Myocyte (in vitro differentiated cells): ENCODE results near the gene ZNF580. TPM values are rescaled to one million over a fixed set of nuclear protein-coding genes. Genes with fewer than 3 reads are reported as not detected.
A peak's percentile ranks its signal among the peaks of the same experiment; 100 is the strongest.

Experiments
- DNase-seq: peaks from one replicate; pipeline ENCODE4 v3.0.0-alpha.2; 2012; ENCODE audit warnings: low read depth
- total RNA-seq: library from RNA; depleted of rRNA; stranded (reverse); fragments of >200 nt; gene quantifications from 2 replicates; pipeline ENCODE4 v1.2.3, GENCODE V29; 2014

ZNF580 gene
- total RNA-seq, 1 donor from 2014 or later, result 10.2 TPM

DNA sequence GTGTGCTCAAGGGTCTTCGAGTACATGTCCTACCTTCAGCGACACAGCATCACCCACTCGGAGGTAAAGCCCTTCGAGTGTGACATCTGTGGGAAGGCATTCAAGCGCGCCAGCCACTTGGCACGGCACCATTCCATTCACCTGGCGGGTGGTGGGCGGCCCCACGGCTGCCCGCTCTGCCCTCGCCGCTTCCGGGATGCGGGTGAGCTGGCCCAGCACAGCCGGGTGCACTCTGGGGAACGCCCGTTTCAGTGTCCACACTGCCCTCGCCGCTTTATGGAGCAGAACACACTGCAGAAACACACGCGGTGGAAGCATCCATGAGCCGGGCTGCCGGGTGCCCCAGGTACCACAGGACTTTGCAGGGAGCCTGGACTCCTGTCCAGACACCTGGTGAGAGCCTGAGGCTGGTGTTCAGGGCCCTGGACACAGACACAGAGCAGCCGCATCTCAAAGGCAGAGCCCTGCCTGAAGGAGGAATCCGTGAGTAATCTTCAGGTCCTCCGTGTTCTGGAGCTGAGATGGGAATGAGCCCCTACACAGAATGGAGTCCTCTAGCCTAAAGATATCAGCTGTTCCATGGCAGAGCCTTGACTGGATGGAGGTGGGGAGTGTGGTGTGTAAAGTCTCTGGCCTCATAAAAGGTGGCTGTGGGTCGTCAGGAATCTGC lies 4.2 kb downstream of the ZNF580 start:
- no peak for DNase-seq

DNA sequence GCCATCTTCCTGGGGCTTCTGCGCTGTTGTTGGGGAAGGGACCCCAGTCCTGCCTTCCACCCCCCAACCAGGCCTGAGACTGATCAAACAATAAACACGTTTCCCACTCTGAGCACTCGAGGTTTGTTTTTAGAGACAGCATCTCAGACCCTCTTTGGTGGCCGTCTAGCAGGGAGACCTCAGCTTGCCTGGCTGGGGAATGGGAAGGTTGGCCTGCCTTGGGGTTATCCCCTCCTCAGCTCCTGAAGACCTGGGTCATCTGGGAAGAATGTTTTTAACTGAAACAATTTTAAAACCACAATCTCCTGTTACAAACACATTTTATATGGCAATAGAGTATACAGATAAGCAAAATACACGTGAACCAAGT lies 4.7 kb downstream of the ZNF580 start:
- no peak for DNase-seq

DNA sequence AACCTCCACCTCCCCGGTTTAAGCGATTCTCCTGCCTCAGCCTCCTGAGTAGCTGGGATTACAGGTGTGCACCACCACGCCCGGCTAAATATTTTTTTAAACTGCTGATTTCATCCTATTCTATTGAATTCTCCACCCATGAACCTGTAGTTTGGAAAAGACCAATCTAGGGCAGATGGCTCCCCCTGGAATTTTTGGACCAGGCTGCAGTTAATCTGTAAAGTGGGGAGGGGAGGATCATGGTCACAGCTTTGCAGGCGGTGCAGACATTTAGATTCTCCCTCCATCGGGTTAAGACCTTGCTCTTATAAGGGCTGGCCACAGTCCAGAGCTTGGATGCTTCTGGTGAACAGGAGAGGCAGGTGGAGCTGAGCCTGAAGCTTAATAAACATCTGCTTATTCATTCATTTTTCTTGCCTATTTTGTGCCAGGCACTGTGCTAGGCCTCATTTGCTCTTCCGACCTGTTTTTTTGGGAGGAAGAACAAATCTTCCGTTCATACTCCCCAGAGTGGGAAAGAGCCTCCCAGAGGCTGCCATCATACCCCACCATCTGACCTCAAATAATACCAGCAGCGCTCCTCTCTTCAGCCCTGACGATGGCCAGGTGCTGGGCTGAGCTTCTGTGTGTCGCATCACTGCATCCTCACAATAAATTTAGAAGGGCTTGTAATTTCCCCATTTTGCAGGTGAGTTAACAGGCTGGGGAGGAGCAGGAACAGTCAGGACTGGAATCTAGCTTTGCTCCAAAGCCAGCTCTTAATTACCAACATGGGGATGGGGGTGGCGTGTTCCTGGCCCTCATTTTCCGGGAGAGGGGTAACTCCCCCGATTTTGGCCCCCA lies 6.3 kb downstream of the ZNF580 start:
- DNase-seq, result no peak

DNA sequence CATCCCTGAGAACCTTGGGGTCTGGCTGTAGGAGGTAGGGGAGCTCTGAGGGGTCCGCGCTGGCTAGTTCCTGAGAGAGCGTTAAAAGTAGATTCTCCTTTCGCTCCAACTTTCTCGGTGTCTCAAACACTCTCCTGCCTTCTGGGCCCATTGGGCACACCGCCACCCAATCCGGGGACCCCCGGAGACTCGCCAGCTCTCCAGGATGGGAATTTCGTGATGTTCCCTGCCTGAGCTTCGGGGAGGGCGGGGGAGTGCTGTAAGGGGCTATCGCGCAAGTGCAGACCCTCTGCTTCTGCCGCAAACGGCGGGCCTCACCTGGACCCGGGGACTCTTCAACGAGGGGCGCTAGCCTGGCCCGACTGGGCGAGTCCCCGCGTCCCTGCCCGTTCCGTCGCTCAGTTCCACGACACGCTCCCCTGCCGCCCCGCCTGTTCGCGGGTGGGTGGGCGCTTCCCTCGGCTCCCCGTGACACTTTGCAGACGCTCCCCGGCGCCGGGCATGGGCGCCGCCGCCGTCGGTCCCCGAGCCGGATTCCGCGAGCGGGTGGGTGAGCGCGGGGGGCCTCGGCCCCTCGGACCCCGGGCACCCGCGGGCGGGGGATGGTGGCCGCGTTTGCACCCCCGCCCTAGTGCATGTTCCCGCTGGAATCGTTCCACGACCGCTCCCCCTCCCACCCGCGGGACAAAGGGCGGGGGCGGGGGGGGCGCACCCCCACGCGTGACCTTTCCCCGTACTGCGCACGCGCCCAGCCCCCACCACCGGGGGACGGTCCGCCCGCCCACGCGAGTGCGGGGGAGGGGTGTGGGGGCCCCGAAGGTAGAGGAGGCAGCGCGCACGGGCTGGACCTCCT lies 7.2 kb downstream of the ZNF580 start, which contains the start of gene CCDC106:
CCDC106 (plus strand) TSS at position 481 of the 853 bp plus-strand sequence. CDS start 835 bp downstream, outside the sequence.
- DNase-seq, result peak; percentile 83

DNA sequence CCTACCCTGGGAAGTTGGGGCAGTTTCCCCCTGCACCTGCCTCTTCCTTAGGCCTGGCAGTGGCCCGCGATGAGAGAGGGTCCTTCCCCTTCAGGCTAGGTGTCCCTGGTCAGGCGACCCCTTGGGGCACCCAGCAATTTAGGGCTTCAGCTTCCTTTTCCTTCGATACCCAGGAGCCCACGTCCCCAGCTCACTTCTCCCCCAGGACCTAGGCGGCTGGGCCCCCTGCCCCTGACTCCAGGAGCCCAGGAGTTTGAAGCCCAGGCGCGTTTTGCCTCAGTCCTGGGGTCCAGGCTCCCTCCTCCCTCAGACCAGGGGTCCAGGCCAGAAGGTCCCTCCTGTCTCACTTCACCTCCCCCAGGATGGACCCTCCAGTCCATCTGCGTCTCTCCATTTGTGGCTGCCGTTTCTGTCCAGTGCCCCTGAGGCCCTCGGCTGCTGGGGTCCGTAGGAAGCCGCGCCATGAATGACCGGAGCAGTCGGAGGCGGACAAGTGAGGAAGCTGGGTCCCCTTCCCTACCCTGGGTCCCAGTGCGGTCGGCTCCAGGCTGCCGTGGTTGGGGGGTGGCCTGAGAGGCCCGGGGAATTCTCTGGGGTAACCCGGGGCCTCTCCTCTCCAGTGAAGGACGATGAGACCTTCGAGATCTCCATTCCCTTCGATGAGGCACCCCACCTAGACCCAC lies 7.9 kb downstream of the ZNF580 start:
- no peak for DNase-seq

DNA sequence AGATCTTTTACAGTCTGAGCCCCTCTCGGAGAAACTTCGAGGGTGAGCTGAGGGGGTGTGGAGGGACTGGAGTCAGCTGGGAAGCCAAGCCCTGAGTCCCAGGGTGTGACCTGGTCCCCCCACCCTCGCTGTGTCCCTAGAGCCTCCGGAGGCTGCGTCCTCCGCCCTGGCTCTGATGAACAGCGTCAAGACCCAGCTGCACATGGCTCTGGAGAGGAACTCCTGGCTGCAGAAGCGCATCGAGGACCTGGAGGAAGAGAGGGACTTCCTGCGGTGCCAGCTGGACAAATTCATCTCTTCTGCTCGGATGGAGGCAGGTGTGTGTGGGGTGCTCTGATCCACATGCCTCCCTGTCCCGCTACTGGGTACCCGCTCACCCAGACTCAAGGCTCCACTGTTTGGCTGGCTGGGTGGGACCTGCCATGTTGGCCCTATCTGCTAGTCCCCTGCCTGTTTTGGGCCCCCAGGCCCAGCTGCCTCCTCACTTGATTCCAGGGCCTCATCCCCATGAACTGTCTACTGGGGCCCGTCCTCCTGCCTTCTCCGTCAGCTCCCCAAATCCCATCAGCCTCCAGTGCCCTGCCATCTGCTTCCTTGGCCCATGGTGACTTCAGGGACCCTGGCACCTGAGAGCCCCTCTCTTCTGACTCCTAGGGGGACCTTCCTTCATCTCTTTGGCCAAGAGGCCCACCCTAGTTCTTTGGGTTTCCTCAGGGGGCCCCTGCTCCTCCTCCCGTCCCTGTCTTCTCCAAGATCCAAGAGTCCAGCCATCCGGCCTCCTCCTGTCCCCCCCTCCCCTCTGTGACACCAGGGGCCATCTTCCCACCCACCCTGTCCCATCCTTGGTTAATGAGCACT lies 8.7 kb downstream of the ZNF580 start:
- DNase-seq, result no peak

DNA sequence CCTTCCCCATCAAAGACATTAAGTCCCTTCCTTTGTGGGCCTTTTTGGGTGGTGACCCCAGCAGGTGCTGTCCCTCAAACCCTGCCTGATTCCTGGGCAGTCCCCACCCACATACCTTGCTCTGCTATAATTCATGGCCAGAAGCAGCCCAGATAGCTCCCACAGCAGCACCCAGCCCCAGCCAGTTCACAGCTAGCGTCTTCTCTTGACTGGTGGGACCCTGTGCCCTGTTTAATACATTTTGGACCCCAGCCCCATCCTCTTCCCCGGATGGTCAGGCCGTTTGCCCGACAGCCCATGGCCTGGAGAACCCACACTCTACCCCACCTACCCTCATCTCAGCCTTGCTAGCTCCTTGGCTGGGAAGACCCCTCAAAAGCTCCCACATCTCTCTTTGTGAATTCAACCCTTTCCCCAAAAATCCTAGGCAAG lies 9.3 kb downstream of the ZNF580 start:
- no peak for DNase-seq

DNA sequence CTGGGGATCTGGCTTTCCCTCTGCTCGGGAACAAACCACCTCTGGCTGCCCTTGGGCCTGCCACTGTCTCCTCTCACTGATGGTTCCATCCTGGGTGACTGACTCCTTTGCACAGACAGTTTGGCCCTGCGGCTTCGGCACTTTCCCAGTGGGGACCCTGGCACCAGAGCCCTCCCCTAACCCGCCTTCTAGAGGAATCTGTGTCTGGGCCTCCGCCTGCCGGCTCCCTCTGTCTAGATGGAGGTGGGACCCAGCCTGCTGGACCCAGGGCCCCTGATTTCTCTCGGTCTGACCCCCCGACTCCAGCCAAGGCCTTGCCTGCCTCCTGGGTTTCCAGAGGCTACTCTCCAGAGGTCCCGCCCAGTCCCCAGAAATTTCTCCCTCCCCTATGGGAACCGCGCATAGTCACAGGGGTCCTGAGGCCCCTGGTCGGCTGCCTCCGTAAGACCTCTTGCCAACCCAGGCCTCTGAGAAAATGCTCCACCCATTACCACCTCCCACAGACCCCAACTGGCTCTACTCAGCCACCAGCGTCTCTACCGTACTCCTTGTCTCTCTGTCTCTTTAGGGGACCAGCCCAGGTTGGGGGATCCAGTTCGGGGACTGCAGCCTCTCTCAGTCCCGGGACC lies 9.9 kb downstream of the ZNF580 start:
- no peak for DNase-seq

DNA sequence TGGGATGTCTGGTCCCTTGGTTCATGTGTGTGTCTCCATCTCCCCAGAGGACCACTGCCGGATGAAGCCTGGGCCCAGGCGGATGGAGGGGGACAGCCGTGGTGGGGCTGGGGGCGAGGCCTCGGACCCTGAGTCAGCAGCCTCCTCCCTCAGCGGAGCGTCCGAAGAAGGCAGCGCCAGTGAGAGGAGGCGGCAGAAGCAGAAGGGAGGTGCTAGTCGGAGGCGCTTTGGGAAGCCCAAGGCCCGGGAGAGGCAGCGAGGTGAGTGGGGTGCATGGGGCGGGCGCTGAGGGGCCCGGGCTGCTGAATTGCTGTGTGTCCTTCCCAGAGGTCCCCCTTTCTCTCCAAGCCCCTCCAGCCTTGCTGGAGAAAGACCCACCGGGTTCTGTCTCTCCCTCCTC lies 10.4 kb downstream of the ZNF580 start:
- DNase-seq, result no peak

DNA sequence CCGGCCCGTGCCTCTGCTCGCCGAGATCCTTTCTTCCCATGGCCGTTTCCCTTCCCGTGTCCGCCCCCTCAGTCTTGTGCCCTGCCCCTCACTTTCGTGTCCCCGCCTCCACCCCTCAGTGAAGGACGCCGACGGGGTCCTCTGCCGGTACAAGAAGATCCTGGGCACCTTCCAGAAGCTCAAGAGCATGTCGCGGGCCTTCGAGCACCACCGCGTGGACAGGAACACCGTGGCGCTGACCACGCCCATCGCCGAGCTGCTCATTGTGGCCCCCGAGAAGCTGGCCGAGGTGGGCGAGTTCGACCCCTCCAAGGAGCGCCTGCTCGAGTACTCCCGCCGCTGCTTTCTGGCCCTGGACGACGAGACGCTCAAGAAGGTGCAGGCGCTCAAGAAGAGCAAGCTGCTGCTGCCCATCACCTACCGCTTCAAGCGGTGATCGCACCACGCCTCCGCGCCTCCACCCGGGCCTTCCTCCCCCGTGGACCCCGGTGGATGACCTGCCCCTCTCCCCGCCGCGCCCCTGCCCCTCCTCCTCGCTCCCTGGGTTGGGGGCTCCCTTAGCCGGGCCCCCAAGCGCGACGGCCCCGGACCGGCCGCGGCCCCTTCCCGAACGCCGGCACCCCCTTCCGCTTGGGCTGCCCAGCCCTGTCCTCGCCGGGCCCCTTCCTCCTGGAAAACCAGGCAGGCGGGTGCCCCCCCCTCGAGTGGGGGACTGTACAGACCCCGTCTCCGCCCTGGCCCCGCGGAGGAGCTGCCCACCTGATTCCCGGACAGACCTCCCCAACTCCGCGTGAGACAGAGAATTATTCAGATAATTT lies 11.7 kb downstream of the ZNF580 start:
- no peak for DNase-seq

DNA sequence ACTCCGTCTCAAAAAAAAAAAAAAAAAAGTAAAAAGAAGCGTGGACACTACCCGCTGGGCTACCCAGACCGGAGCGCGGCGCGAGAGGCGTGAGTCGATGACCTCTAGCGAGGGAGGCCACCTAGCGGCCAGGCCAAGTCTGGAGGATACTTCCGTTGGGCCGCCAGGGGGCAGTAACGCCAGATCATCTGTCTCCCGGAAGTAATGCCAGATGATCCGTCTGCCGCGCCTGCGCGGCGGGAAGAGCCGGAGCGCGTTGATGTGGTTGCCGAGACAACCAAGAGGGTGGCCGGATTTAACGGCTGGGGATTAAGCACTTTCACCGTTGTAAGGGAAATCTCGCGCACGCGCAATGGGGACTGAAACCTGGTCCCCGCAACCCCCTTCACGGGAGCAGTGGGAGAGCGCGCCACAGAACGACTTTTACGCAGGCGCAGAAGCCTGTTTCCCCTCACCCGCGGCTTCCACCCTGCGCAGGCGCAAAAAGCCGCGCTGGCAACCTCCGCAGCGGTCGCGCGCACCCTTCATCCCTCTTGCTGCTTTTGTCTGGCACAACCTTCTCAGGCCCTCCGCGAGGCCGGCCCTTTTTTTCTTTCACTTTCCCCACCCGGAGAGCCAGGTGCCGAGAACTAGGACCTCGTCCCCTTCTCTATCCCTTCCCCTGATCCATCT lies 13.0 kb downstream of the ZNF580 start:
- DNase-seq, result peak; percentile 99

DNA sequence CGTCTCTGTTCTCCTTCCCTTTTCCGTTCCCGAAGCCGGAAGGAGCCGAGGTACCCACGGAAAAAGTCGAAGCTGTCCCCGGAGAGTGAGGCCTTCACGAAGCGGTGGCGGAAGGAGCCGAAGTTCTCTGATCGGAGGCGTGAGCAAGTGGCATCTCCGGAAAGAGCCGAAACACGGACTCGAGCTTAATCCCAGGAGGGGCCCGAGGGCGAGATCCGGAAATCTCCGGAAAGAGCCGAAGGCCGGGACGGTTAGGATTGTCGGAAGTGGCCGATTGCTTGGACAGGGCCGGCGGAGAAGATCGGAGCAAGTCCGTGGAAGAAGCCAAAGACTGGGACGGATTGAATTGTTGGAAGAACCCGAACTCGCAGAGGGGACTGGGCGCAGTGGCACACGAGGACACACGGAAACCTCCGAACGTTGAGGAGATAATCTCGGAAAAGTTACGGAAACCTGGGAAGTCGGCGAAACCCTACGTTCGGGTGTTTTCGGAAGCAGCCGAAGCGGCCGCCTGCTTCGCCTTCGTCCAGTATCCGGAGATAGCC lies 13.6 kb downstream of the ZNF580 start:
- DNase-seq, result peak; percentile 100

DNA sequence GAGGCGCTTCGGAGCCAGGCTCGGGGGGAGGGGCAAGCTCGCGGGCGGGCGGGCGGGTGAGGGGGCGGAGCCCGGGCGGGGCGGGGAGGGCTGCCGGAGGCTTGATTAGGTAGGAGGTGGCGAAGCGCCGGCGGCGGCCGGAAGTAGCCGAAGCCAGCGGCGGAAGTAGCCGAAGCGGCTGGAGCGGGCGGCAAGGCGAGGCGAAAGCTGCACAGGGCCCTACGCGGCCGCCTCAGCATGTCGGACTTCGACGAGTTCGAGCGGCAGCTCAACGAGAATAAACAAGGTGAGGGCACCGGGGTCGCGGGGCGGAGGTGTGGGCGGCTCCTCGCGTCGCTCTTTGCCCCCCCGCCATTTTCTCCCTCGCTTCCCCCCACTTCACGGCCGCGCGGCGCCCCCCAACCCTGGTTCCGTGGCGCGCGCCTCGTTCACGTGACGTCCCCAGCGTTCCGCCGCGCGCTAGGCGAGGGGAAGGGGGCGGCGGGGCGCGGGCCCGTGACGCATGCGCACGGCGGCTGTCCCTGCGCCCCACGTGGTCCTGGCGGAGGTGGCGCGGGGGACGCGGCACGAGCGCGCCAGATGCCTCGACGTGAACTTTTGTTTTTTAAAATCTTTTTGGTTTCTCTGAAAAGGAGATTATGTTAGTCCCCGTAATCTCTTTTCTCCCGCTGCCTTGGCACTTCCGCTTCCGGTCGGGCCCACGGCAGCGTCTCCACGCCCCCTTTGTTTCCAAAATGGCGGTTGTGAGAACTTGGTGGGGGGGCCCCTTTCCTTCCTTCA lies 14.3 kb downstream of the ZNF580 start, which contains the start of gene U2AF2:
U2AF2 (plus strand) TSS at position 168 of the 780 bp plus-strand sequence; CDS start at position 238, 70 bp downstream.
- peak; percentile 75 for DNase-seq

DNA sequence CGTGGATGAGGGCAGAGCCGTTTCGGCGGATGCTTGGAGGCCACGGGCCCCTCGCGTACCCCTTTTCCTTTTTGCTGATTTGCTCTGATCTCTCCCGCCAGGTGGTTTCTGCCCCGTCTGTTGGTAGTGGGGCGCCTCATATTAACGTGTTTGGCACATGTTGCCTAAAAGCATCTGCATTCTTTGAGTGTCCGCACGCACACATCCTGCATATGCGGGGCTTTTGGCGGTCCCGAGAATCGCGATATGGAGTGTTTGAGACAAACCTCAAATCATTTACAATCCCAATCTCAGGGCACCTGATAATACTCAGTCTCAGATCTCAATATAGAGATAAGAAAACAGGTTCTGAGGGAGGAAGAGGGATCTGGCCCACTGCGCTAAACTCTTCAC lies 14.8 kb downstream of the ZNF580 start:
- no peak for DNase-seq

DNA sequence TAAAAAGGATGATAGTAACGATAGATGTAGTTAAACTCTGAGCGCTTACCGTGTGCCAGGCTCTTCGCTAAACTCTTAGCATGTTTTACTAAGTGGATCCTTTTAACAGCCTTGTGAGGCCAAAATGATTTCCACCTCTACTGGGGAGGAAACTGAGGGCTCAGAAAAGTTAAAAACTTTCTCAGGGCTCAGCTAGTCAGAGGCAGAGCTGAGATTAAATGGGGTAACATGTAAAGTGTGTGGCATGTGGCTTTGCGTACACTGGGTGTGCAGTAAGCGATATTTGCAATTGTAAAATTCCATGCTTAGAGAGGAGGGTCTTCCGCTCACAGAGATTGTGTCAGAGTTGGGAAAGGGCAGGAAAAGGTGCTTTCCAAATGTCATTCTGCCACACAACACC lies 15.8 kb downstream of the ZNF580 start:
- DNase-seq, result no peak

DNA sequence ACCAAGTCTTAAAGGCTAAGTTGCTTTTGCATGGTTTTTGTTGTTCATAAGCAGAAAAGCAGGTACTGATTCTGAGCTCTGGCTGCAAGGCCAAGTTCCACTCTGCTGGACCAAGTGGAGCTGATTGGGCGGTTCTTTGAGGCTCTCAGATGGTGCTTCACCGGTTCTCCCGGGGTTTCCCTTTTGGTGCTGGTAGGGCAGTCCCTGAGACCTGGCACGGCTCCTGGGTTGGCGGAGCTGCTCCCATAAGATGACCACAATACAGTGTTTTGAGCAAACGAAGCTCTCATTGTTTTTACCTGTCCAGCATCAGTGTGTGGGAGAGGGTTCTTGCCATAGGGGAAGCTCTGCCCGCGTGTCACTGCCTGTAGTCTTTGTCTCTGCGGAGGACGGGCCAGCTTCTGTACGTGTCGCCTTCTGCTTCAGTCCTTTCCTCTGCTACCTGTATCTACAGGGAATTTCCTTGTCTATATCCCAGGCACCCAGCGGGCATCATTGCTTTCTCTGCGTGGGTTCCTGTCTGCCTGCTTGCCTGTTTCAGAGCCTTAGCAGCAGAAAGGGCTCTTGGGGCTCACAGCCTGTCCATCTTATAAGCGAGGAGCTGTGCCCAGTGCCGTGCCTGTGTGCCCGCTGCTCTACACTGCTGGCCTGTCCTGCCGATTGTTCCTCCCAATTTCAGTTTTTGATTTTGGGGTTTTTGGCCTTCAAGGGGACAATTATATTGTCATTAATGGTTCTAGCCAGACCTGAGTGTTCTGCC lies 16.4 kb downstream of the ZNF580 start:
- DNase-seq, result no peak
